NCI-H524 (cell line): Measurements from ENCODE around the gene LRRC58.

Source experiments
- DNase-seq, 2 experiments: peaks; one replicate each; lab custom pipeline; 2025; lab: John Stamatoyannopoulos, UW

The LRRC58 gene

DNA sequence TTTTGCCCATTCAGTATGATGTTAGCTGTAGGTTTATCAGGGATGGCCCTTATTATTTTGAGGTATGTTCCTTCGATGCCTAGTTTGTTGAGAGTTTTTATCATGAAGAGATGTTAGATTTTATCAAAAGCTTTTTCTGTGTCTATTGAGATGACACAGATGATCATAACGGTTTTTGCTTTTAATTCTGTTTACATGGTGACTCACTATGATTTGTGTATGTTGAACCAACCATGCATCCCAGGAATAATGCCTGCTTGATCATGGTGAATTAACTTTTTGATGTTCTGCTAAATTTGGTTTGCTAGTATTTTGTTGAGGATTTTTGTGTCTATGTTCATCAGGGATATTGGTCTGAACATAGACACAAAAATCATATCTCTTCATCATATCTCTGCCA lies 72.4 kb downstream of the LRRC58 start:
- no peak for DNase-seq

DNA sequence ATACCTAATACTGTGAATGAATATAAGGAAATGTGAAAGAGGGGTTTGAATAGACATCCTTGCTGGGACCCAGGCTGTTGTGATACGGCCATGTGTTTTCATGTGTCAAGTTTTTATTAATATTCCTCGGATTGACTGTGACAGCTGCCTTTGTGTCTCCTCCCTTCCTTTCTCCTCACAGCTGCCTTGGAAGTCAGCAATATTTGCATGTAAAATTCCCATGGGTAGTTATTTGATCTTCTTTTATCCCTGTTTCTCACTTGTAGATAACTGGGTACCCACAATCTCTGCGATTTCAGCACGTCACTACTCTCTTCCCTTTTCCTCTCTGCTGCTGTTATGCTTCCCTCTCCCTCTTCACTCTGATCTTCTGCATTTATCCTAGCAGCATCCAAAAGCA lies 73.5 kb downstream of the LRRC58 start:
- peak; percentile 67 to 86 for DNase-seq

DNA sequence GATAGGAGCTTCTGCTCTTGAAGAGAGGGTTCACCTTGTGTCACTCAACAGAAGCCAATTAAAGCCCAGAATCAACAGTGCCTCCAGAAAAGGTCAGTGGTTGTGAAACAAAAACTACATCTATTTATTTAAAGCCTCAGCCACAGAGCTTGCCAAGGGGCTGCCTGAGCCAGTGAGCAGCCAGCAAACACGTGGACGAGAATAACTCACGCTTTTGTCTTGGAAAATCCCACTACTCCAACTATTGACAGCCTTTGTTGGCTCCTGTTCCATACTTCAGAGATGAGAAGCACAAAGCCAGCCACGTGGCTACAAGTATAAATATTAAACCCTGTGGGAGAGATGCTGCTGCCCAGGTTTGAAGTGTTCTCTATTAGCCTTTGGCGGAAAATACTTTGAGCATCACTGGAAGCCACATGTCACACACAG lies 74.4 kb downstream of the LRRC58 start:
- peak; percentile 43 to 80 for DNase-seq
